GM12892 (cell line): ENCODE data around the gene PRRG4.
"Not testable (repeated sequence)": the region's sequence is repeated elsewhere in the genome, so short reads cannot be mapped to it uniquely, and the experiment has no call there.

Experiments used
- DNase-seq: peaks from one replicate; pipeline ENCODE4 v3.0.0; 2011; ENCODE audit not compliant: insufficient read length
- FAIRE-seq: peaks from 2 replicates; lab custom pipeline; 2011; peaks lifted over from hg19 to GRCh38; lab: Jason Lieb, UNC
- POLR2A ChIP-seq: IDR thresholded peaks from 2 replicates; pipeline ENCODE4 v1.6.1; 2011; ENCODE audit warnings: low read depth, low read length, control low read depth
- POLR2AphosphoS5 ChIP-seq: IDR thresholded peaks from 2 replicates; pipeline ENCODE4 v1.6.1; 2011; ENCODE audit warnings: low read depth, low read length, control low read depth
- TAF1 ChIP-seq: IDR thresholded peaks from 2 replicates; pipeline ENCODE4 v1.6.1; 2011; ENCODE audit warnings: low read depth, mild to moderate bottlenecking, control low read depth, low read length, borderline replicate concordance

The PRRG4 gene

GRCh38 chr11:32817181-32817851 lies 12.4 kb upstream of the PRRG4 start:
- TF ChIP-seq POLR2A (no peak), TAF1 (no peak), POLR2AphosphoS5 (no peak)
- DNase-seq: no peak

GRCh38 chr11:32817852-32818183 lies 11.9 kb upstream of the PRRG4 start:
- TF ChIP-seq POLR2A: no peak
- DNase-seq (no peak), FAIRE-seq (peak; percentile 78)

More at GRCh38 chr11:32817181-32817851, 12.4 kb upstream of the PRRG4 start:
- FAIRE-seq: no peak

DNA sequence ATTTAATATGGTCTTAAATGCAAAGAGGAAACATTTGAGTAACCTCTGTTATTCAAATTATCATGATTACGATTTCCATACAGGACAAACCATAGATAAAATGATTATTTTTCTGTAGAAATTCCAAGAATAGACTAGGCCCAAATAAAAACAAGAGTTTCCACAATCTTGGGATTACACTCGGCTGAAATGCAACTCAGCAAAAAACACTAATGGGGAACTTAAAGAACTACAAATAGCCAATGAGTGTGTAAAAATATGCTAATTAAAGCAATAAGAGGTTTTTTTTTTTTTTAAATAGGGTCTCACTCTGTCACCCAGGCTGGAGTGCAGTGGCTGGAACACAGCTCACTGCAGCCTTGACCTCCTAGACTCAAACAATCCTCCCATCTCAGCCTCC lies 10.5 kb upstream of the PRRG4 start:
- DNase-seq (no peak), FAIRE-seq (no peak)
- no peak for TF ChIP-seq TAF1
- TF ChIP-seq POLR2AphosphoS5: no peak
- TF ChIP-seq POLR2A: no peak

DNA sequence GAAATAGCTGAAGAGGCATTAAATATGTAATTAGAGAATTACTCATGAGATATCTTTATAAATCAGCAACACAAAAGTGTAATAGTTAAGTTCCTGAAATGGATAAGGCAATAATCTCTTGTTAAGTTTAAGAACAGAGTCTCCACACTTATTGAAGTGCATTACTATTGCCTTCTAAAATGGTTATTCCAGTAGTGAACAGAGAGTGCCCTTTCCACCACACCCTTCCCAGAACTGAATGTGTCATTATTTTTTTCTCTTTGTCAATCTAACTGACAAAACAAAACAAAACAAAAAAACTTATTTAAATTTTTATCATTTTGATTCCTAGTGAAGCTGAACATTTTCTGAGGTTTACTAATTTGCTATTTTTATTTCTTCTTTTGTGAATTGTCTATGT lies 9.2 kb upstream of the PRRG4 start:
- FAIRE-seq: peak; percentile 50
- TF ChIP-seq POLR2AphosphoS5 (no peak), POLR2A (no peak), TAF1 (no peak)
- DNase-seq: no peak

- TF ChIP-seq POLR2AphosphoS5 (no peak), TAF1 (no peak), POLR2A (no peak)
- FAIRE-seq (no peak), DNase-seq (no peak)
Observed at GRCh38 chr11:32821517-32821916, 8.2 kb upstream of the PRRG4 start.

- DNase-seq (no peak), FAIRE-seq (peak; percentile 95)
- no peak for TF ChIP-seq POLR2AphosphoS5
- TF ChIP-seq POLR2A: no peak
- no peak for TF ChIP-seq TAF1
Observed at GRCh38 chr11:32821917-32822560, 7.7 kb upstream of the PRRG4 start.

GRCh38 chr11:32823617-32824016 lies 6.1 kb upstream of the PRRG4 start:
- DNase-seq, FAIRE-seq: not testable (repeated sequence)

- DNase-seq: no peak
- FAIRE-seq: no peak
- no peak for TF ChIP-seq TAF1
Observed at GRCh38 chr11:32826113-32826512, 3.6 kb upstream of the PRRG4 start.

DNA sequence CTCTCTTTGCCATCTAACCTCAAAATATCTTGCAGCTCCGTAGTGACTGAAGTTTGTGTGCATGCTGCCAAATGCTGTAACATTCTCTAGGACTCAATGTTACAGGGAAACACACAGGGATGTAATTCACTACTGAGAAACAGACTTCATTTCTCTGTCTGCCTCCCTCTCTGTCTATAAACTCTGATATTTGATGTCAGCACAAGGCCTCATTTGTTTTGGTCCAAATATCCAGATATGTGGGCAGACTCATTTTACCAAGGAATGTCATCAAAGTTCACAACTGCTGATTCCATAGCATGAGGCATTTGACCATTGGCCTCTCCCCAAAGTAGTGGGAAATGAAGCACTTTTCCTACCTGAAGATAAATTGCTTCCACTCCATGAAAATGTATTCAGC lies 2.5 kb upstream of the PRRG4 start:
- no peak for DNase-seq
- FAIRE-seq: no peak
- TF ChIP-seq POLR2A: no peak
- TF ChIP-seq TAF1: no peak
- TF ChIP-seq POLR2AphosphoS5: no peak

- FAIRE-seq (no peak), DNase-seq (no peak)
- TF ChIP-seq POLR2AphosphoS5 (peak; percentile 56; the same call in 1 of the 2 replicates), POLR2A (no peak; the same call in 1 of the 2 replicates)
Observed at GRCh38 chr11:32829157-32829679, 509 bp upstream of the PRRG4 start.

DNA sequence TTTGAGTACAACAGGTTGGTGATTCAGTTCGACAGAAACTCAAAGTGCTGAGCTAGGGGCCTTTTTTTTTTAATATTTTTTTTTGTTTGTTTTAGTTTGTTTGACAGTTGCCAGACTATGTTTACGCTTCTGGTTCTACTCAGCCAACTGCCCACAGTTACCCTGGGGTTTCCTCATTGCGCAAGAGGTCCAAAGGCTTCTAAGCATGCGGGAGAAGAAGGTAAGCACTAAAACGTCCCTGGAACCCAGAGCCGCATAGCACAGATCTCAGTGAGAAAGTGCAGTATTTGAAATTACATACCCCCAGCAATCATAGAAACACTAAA lies 649 bp downstream of the PRRG4 start:
- FAIRE-seq: no peak
- no peak for TF ChIP-seq POLR2AphosphoS5
- TF ChIP-seq TAF1: no peak
- no peak for TF ChIP-seq POLR2A
- peak; percentile 6 for DNase-seq

DNA sequence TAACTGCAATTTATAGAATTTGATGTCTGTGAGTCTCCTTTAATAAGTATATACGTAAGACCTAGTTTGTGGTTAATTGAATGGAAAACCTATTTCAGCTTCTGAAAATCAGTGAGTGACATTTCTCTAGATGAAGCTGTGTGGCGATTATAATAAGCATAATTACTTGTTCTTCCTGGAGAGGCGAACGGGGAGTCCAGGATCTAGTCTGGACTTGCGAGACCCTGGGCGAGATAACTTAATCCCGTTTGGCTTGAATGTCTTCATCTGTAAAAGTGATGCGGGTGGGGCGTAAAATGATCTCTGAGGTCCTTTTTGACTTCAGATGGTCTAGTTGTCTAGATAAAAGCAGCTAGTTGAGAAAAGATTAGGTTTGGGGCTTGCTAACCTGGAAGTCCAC lies 1.1 kb downstream of the PRRG4 start:
- FAIRE-seq: no peak

DNA sequence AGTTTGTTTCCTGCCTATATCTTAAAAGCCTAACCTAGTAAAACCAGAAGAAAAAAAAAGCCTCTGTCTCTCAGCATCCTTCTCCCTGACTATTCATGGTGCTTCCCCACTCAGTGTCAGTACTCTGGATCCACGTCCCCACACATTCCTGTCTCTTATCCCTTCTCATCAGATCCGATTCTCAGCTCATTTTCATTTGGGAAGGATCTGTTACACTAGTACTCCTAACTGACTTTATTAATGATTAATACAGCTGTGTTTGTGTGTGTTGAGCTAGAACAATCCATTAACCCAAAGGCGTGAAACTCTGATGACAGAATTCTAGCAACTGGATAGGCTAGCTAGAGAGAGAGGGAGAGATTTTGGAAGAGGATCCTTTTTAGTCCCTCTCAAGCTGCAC lies 1.5 kb downstream of the PRRG4 start:
- TF ChIP-seq POLR2AphosphoS5 (no peak), TAF1 (no peak), POLR2A (no peak)
- FAIRE-seq (no peak), DNase-seq (no peak)

More for the DNA sequence above, 1.1 kb downstream of the PRRG4 start:
- TF ChIP-seq TAF1 (no peak), POLR2A (no peak), POLR2AphosphoS5 (no peak)
- DNase-seq: no peak

GRCh38 chr11:32833921-32834320 lies 4.2 kb downstream of the PRRG4 start:
- FAIRE-seq (no peak), DNase-seq (no peak)
- TF ChIP-seq POLR2AphosphoS5 (no peak), POLR2A (no peak), TAF1 (no peak)

DNA sequence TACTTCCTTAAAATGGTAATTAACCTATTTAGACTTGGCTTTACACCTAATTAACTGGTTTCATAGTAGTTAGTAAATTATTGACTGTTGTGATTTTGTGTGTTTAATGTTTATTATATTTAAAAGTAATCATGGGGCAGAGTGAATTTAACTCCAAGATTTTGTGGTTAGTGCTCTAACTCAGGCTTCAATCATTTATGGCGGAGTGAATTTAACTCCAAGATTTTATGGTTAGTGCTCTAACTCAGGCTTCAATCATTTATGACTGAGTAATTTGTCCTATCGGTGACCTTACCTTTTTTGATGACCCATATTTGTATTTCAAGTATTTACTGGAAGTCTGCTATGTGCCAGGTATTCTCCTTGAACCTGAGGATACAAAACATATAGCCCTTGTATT lies 7.2 kb downstream of the PRRG4 start:
- TF ChIP-seq POLR2AphosphoS5 (no peak), TAF1 (no peak), POLR2A (no peak)
- FAIRE-seq (no peak), DNase-seq (no peak)
